SIG-M5 treated with dmso at 0.1 percent for 504 hours (cell line): ENCODE results near the gene GLRX.

ENCODE experiments used
- DNase-seq: peaks from one replicate; lab custom pipeline; 2025; ENCODE audit not compliant: unreplicated experiment; lab: John Stamatoyannopoulos, UW

The GLRX gene

DNA sequence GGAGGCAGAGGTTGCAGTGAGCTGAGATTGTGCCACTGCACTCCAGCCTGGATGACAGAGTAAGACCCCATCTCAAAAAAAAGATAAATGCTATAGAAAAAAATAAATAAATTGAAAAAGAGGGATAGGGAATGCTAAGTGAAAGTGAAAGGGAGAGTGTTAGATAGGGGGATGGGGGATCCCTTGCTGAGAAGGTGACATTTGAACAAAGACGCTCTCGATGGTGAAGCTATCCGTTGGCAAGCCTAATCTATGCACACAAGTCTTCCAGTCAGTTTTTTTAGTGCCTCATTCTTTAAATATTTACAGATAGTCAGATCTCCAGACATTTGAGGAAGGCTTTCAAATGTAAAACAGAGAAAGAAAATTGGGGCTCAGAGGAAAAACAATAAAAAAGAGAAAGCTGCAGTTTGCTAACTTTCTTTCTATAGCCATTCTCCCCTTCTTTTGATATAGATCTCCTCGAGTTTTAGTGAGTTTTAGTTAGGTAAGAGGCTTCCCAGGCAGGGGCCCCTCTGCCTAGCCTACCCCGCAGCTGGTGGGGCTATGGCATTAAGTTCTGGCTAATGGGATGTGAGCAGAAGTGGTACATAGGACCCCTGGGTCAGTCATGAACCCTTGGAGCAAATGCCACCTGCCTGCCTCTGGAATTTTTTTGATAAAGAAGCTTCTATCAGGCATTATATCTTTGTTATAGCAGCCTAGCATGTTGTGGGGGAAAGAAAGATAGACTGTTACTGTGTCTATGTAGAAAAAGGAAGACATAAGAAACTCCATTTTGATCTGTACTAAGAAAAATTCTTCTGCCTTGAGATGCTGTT lies 12.0 kb downstream of the GLRX start:
- no peak for DNase-seq

DNA sequence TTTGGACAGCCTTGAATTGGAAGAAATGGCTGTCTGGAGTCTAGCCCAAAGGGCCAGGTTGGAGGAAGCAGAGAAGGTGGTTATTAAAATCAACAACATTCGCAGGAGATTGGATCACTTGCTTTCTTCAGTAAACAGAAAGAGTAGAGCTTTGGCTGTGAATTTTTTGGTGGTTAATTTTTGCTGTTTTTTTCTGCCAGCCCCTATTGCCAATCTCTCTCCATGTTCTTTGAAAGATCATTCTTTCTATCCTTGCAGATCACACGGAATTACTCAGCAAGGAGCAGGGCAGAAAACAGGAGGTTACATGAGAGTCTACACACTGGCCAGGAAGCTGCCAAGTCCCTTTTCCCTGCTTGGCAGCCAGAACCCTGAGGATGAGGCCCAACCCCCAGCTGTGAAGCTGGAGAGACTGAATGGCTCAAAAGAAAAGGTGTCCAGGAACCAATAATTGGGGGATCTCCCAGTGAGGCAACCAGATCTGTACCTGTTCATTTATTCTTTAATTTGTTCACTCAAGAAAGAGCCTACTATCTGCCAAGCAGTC lies 13.0 kb downstream of the GLRX start:
- DNase-seq: no peak

DNA sequence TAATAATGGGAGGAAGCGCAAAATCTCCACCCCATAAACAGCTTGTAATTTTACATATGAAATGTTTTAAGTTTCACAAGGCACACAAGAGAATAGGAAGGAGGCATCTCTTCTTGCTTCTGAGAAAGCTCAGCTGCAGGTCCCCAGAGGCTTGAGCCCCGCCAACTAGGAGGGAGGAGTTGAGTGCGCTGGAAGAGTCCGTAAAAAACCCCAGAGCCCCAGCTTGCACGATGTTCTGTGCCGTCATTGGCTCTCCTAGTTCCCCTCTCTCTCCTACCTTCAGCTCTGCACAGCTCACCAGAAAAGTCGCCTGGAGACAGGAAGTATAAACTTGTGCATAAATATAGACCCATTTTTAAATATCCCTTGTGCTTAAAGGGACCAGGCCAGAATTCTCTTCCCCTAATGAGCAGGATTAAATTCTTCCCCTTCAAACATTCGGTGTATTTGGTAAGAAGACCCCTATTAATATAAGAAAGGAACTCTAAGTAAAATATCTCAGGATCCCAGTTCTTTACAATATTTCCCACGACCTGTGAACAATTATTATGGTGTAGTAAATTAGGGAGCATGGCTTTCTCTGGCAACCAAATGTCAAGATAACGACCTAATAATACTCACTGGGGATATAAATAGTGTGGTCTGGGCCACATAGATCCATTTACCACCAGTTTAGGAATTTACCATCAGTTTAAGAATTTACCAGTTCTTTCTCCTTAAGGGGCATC lies 13.7 kb downstream of the GLRX start:
- peak; percentile 98 for DNase-seq

DNA sequence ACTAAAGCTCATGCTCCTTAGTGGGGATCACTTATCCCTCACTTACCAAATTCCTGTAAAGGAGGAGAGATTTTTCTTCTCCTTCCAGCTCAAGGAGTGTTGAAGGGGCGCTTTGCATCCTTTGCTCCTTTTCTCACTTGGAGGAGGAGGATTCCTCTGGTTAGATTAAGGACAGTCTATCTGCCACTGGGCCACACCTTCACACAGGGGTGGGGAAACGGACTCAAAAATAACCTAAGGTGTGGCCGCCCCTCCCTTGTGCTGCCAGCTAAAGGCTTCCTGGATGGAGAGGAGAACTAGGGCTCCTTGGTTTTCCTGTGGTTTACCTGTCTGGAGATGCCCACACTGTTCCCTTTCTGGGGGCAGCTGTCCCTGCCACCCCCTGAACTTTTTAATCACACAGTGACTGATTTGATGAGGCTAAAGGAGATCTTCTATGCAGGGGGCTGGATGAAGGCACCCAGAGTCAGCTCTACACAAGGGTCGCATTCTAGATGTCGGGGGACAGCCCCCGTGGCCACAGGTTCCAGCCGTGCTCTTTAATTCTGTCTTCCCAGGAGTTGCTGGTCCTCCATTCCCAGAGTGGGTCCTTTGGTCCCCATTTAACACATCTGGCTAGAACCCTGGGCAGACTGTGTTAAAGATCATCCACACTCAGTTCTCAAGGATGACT lies 14.4 kb downstream of the GLRX start:
- no peak for DNase-seq

DNA sequence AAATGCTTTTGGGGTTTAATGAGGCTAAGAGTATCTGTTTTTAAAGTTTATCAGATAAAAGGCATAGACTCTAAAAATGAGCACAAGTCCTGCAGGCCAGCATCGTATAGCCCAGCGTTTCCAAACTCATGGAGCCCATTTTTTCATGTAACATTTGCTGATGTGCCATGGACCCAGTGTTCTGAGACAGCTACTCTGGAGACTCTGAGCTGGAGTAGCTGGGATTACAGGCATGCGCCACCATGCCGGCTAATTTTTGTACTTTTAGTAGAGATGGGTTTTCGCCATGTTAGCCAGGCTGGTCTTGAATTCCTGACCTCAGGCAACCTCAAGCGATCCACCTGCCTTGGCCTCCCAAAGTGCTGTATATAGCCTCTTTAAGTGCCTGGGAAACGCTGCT lies 15.8 kb downstream of the GLRX start:
- no peak for DNase-seq

DNA sequence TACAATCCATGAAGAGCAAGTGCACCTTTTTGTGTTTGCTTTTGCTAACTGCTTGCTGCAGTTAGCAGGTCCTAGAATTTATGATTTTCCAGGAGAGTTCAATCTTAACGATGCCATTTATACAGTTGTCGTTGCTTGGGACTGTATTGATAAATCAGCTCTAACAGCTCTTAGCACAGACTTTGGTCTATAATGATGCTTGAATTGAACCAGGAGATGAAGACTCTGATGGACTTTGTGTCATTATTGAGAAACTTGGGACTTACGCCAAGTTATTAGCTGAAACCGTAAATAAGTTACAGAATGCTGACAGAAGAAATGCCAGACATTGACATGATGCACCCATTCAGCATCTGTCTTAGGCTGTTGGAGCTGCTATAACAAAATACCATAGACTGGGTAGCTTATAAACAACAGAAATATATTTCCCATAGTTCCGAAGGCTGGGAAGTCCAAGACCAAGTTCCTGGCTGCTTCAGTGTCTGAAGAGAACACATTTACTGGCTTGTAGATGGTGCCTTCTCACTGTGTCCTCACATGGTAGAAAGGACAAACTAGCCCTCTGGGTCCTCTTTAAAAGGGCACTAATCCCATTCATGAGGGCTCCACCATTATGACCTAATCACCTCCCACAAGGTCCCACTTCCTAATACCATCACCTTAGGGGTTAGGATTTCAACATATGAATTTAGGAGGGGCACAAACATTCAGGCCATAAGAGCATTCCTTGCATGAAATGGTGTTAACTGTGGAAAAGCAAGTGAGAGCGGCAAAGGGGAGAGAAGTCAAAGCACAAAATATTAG lies 17.6 kb downstream of the GLRX start:
- no peak for DNase-seq

DNA sequence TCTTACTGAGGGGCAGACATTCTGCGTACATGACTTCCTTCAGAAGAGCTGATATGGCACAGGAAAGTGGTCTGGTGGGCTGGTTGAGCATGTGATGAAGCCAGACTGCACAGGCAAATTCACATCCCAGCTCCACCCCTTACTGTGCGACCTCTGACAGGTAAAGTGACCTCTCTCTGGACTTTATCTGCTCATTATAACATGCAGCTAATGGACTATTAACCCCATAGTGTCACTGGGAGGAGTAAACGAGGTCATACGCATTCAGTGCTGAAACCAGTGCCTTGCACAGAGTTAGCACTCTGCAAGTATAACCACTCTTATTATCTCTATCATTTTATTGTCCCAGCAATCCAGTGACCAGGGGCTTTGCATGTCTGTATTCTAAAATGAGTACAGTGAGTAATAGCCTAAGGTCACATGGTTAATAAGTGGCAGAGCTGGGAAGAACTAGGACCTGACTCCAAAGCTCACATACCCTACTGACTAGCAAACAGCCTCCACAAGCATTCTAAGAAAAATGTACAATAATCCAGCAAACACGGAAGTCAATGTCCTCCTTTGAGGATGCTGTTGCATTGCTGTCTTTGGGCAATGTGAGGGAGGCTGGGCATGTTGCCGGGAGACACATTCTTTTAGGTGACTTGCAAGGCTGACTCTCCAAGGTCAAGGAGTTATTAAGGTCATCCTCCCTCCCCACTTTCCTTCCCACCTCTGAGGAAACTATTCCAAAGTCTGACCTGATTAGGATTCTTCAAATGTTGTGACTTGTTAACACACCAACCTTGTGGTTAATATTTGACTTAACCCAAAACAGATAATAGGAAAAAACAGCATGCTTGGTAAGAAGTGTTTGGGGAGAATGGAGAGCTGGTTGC lies 19.0 kb downstream of the GLRX start:
- DNase-seq: no peak

DNA sequence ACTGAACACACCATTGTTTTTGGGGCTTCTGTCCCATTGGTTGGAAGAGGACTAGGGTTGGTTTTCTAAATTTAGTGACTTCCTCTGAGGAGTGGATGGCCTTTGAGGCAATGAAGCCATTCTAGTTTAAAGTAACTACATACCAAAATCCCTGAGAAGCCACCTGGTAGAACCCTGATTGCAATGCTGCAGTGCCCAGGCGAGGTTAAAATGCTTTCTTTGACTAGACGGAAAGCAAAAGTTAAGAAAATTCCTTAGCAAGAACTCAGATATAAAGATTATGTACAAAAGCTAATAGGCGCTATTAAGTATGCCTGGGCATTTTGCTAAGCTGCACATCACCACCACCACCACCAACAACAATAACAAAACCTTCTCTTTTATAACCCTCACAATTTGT lies 20.6 kb downstream of the GLRX start:
- DNase-seq: no peak

DNA sequence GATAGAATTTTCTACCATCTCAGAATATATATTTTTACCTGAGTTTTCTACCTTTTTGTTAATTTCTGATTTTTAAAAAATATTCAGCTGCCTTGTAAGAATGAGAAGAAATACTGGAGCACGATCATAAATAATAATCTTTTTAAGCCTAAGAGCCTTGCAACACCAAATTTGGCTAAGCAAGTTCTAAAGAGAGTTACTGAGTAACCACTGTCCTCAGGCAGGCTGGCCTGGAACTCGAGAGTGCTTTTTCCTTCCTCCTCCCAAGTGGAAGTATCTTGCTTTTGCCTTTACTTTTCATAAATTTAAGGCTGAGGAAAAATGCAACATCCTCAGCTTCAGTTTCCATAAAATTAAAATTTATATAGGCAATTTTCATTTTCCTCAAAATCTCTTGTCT lies 21.0 kb downstream of the GLRX start:
- no peak for DNase-seq

DNA sequence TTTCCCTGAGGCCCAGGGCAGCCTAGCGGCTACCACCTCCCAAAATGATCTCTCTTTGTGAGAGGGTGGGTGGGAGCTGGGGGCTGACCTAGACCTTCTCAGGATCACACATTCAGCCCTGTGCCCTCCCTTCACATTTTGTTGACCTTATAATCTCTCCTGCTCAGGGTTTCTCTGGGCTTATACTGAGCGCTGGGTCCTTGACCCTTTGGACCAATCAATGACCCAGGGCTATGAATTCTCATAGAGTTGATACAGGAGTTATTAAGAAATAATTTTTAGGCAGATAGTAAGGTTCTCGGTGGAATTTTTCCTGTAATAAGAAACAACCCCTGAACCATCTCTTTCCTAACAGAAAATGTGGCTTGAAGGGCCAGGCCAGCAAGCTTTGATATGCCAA lies 22.0 kb downstream of the GLRX start:
- DNase-seq: no peak

DNA sequence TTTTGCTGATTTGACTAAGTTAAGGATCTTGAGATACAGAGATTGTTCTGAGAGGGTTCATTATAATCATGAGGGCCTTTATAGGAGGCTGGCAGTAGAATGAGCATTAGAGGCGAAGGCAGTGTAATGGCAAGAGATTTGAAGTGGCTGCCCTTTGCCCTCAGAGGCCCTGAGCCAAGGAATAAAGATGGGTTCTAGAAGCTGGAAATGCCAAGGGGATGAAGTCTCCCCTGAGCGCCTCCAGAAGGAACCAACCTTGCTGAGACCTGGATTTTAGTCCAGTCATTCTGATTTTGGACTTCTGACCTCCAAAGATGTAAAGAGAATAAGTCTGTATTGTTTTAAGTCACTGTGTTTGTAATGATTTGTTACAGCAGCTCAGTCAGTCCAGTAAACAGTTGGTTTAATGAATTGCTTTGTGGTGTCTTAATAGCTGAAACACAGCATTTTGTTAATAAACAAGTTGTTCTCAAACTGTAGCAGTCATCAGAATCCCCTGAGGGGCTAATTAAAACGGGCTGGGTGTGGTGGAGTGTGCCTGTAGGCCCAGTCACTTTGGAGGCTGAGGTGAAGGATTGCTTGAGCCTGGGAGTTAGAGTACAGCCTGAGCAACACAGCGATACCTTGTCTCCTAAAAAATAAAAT lies 23.2 kb downstream of the GLRX start:
- DNase-seq: no peak

DNA sequence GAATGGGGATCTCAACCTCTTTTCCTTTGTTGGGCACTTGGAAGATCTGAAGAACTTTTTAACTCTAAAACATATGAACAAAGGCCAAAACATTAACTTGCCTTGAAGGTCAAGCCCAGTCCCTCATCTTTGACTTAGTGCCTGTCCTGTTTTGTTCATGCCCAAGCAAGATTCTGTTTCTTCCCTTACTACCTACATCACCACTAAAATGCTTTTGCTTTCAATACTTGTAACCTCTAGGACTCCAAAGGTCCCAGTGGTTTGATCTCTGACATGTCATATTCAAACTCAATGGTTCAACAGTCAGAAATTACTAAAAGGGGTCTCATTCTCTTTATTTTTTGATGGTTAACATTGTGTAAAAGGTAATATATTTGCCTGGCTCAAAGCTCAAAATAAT lies 24.0 kb downstream of the GLRX start:
- DNase-seq: no peak

DNA sequence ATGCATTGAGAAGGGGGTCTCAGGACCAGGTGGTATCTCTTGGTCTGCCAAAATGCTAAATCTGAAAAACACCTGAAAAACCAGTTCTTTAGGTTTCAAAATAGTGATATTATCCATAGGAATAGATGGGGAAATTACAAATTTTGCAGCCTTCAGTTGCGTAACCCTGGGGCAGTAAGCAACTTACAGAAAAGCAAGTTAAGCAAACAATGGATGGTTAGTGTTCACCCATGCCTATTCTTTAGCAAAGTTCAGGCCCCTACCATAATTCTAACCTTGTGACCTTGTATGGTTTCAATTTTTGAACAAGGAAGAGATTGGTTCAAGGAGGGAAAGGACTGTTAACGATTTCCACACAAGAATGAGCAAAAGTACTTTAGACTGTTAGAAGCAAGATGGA lies 24.5 kb downstream of the GLRX start:
- peak; percentile 16 for DNase-seq

DNA sequence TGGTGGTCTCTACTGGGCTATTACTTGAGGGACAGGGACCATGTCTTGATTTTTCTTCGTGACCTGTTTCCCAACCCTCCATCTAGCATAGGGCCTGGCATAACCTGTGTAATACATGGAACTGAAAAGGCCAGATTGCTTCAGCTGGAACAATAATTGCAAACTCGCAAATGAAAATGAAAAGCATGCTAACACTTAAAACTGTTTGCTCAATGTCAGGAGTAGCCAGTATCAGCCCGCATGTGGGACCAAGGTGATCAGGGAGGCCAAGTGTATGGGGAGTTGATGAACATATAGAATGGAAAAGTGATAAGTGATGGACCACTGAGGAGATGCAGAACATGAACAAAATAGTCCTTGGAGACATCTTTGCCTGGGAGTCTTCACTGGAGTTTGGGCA lies 25.2 kb downstream of the GLRX start:
- DNase-seq: no peak

DNA sequence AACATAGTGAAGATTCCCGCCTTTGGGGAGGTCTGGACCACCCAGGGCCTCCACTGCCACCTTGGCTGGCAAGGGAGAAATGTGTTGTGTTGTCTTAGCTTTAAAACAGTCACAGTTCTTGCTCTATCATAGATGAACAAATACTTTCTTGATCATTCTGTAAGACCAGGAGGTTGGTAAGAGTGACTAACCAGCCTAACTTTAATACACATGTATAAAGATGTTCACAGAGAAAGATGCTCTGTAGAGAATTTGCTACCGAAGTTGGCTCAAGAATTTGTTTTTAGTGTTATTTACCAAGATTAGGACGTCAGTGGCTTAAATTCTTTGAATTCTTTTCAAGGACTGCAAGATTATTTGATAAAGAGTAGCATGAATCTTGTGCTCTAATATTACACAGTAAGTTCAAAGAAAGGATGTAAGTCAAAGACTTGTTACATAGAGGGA lies 28.4 kb downstream of the GLRX start:
- no peak for DNase-seq

DNA sequence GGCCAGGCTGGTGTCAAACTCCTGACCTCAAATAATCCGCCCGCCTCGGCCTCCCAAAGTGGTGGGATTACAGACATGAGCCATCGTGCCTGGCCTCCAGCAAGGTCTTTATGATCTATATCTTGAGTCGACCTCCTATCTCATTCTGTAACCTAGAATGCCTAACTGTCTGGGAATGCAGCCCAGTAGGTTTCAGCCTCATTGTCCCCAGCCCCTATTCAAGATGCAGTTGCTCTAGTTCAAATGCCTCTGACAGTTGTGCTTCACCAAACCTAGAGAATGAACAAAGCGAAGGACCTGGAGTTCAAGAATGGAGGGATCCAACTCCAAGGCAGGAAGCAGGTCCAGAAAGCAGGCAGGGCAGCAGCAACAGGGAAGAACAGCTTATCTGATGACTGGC lies 30.8 kb downstream of the GLRX start:
- DNase-seq: no peak

DNA sequence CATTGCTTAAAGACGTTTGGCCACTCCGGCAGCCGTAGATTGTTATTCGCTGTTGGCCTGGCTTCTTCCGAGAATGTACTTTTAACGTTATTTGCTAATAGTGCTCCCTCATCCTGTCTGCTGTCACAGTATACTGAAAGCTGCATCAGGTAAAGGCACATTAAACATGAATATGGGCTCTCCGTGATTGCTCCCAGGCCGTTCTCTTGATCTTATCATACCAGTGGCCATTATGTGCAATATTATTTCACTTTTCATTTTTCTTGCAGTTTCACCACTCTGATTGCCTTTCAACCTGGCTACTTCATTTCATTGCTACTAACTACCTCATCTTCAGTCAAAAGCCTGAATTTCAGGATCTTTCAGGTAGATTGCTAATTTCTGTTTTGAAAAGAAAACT lies 34.0 kb downstream of the GLRX start:
- no peak for DNase-seq

DNA sequence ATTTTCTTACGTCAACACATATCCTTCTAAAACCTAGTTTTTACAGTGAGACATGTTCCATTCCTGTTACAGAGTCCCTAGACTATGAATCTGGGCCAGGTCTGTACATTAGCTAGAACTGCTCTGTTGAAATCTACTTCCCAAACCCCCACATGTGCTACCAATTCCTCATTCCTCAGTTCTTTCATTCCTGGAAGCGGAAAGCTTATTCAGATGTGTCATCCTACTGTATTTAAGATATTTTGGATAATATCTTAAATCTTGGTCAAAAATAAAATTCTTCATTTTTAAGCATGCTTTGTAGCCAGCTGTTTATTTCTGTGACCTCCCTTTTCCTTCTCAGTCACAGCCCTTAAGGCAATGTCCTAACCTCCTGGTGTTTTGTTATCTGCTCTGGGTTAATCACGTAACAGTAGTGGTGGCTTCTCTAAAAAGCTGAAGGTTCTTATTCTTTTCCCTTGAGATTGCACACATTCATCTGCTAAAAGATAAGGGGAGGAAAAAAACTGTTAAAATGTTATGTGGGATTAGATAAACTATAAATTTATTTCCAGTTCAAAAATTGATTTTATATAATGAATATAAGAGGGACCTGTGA lies 35.6 kb downstream of the GLRX start:
- no peak for DNase-seq
